Right lobe of liver (tissue), 6 donors: Measurements from ENCODE around the gene MN1. TPM values are rescaled to one million over a fixed set of nuclear protein-coding genes. Genes with fewer than 3 reads are reported as not detected.

Experiments used
- ATAC-seq, 4 donors: fragments of 200-7000 bp; cut with Tn5 transposase; one replicate each; pipeline ENCODE4 v1.9.1; 2020; ENCODE audit warnings: mild to moderate bottlenecking in 4 of 4, moderate library complexity in 4 of 4
- DNase-seq, 3 donors: peaks; one replicate each; pipeline ENCODE4 v3.0.0-alpha.2; 2020
- H3K27ac ChIP-seq, 3 donors: fragments of 200-600 bp; one replicate each; pipeline ENCODE4 v1.8.0; 2022
- H3K27me3 ChIP-seq, 2 donors: fragments of 200-600 bp; one replicate each; pipeline ENCODE4 v1.8.0; 2022
- H3K36me3 ChIP-seq, 4 donors: fragments of 200-600 bp; sonication (generic) in 1 of 4; one replicate each; pipeline versions ENCODE4 v1.5.1 to v1.8.0; 2017 to 2022; ENCODE audit warnings: control low read depth in 1 of 4
- H3K4me1 ChIP-seq, 4 donors: fragments of 200-600 bp; sonication (generic) in 1 of 4; one replicate each; pipeline versions ENCODE4 v1.5.1 to v1.8.0; 2017 to 2022; ENCODE audit warnings: control low read depth in 1 of 4
- H3K4me3 ChIP-seq, 3 donors: fragments of 200-600 bp; one replicate each; pipeline ENCODE4 v1.8.0; 2022
- H3K9me3 ChIP-seq, 4 donors: fragments of 200-600 bp; sonication (generic) in 1 of 4; one replicate each; pipeline versions ENCODE4 v1.5.1 to v1.8.0; 2017 to 2022; ENCODE audit warnings: control low read depth in 1 of 4
- POLR2A ChIP-seq: fragments of 450-650 bp; IDR thresholded peaks from one replicate; pipeline ENCODE4 v1.6.1; 2017; ENCODE audit warnings: antibody characterized with exemption, mild to moderate bottlenecking
- WGBS: methylation state at CpG from one replicate; pipeline ENCODE4 v1.1.6; 2018; ENCODE audit warnings: low coverage, low lambda C conversion rate; ENCODE audit not compliant: insufficient coverage; ENCODE audit errors: missing lambda C conversion rate; 5-methylcytosine and 5-hydroxymethylcytosine counted together
- intact Hi-C, 2 donors: fragments of 100-400 bp; cut with DNase I; formaldehyde crosslinking; loops; one replicate each; pipeline versions ENCODE4 v1.11.2 to v1.14.1; 2022
- long read RNA-seq: library from polyadenylated mRNA; unstranded; transcript quantifications from one replicate; pipeline ENCODE4 v2.0.0, GENCODE V29; 2019
- total RNA-seq, 6 experiments: library from RNA; depleted of rRNA in 2 of 6; stranded (reverse); fragments of >200 nt in 2 of 6; fragmentation: NEBNext Ultra II Directional in 3 of 6; extraction: Animal tissue kit (Norgen Biotek cat#: 25700) in 3 of 6; gene quantifications; one replicate each; pipeline versions ENCODE4 v1.1.0 to v1.2.4, GENCODE V29; 2016 to 2023
- TF ChIP-seq, protein P1 (sequence below), 4 donors: fragments of 200-600 bp in 3 of 4; fragments of 450-650 bp in 1 of 4; IDR thresholded peaks; one replicate each; pipeline versions ENCODE4 v1.5.1 to v1.8.0; 2016 to 2022; ENCODE audit warnings: antibody characterized with exemption in 4 of 4, mild to moderate bottlenecking in 2 of 4
- donor health status: DM: no; HTN: yes; CAD: no.
- donor health status: DM: no; HTN: no; CAD: no.
- donor health status: DM: no; HTN: no; CAD: no.
- donor health status: DM: no; HTN: yes; CAD: no.
- donor health status: DM: no; HTN: yes; CAD: no.

The MN1 gene
- under 1 TPM; 0.10 to 0.77 (median 0.46) TPM for total RNA-seq
- long read RNA-seq, result 0 reads

DNA sequence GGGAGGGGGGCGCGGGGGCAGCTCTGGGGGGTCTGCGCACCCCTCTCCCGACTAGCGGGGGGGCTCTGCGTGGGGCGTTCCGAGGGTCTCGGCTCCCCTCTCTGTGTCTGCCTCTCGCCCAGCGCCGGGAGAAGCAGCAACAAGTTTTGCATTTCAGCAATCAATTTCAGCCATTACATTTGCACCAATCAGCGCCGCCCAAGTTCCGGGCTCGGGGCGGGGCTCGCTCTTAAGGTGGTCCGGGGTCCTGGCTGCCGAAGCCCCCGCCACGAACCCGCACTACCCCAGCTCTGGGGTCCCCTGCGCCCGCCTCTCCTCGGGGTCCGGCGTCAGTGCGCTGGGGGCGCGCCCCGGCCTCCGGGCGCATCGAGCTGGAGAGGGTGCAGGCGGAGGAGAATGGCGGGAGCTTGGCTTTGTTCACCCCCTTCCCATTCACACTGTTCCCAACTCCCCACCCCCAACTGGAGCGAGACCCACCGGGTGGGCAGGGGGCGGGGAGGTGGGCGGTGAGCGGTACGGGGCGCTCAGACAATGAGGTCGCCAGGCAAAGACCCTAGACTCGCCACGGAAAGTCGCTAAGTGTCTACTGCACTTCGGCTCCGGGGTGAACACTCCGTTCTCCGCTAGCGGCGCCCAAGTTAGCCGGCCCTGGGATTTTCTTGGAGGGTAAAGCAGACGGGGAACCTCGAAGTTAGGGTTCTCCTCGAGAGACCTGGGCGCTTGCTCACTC is at the start of gene MN1:
Gene MN1, minus strand, starts transcription at position 141 of the 730 bp plus-strand sequence. CDS start 1,213 bp downstream, outside the sequence.
- ATAC-seq (peak; percentile 56 to 71 (median 63)), DNase-seq (peak in 2 of 3 donors; percentile 64 to 78)
- H3K36me3 ChIP-seq, result no peaks in the 10 kb centered on the region
- H3K27me3 ChIP-seq, result peaks cover 0 to 19% of the 10 kb centered on the region in 2 donors
- 3% methylated on average over 14 of the region's 59 CpGs for WGBS
- H3K27ac ChIP-seq, result peak within 1 kb of the TSS in 2 of 3 donors; percentile 15
- peak within 1 kb of the TSS; percentile 69 to 74 (median 73) for H3K4me3 ChIP-seq
- no peaks in the 10 kb centered on the region for H3K9me3 ChIP-seq
- intact Hi-C loops, result loop anchor here (5.0 to 10.0 kb wide), 3 partner anchors 203 to 394 kb away; no protein-coding TSS in a partner anchor
- no peak for TF ChIP-seq POLR2A
- TF ChIP-seq, protein P1, sequence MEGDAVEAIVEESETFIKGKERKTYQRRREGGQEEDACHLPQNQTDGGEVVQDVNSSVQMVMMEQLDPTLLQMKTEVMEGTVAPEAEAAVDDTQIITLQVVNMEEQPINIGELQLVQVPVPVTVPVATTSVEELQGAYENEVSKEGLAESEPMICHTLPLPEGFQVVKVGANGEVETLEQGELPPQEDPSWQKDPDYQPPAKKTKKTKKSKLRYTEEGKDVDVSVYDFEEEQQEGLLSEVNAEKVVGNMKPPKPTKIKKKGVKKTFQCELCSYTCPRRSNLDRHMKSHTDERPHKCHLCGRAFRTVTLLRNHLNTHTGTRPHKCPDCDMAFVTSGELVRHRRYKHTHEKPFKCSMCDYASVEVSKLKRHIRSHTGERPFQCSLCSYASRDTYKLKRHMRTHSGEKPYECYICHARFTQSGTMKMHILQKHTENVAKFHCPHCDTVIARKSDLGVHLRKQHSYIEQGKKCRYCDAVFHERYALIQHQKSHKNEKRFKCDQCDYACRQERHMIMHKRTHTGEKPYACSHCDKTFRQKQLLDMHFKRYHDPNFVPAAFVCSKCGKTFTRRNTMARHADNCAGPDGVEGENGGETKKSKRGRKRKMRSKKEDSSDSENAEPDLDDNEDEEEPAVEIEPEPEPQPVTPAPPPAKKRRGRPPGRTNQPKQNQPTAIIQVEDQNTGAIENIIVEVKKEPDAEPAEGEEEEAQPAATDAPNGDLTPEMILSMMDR (IDR thresholded peaks at IDR 0.05), result no peak
- H3K4me1 ChIP-seq, result peaks cover 0 to 17% (median 7%) of the 10 kb centered on the region in 4 donors

DNA sequence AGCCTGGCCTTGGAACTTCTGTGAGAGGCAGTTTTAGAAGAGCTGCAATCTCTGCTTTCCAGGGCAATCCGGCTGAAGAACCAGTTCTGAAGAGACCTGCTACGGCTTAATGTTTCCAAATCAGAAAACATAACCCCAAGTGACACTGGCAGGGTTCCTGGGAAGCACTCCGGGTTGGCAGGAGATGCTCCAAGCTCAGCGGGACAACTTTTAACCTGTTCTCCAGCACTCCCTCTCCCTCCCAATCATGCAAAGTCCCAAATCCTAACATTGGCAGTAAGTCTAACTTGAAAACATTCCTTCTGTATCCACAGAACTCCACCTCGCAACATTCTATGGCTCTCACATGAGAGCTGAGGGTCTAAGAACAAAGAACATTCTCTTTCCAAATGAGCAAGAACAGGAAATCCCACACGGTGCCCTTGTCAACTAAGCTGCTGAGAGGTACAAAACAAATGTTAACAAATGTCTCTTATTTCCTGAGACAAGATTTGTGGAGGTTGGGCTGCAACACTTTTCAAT is 48.5 kb upstream of the MN1 start:
- no peaks in the 10 kb centered on the region for H3K9me3 ChIP-seq
- intact Hi-C loops, result no loop called here
- WGBS, result 18% methylated on average over 6 of the region's 6 CpGs
- no peak overlapping the region for H3K4me3 ChIP-seq
- peaks cover 0 to 21% (median 9%) of the 10 kb centered on the region in 4 donors for H3K4me1 ChIP-seq
- peak overlapping the region; percentile 0 to 80 (median 65) for H3K27ac ChIP-seq
- DNase-seq, result peak; percentile 38 to 90 (median 81)
- no peak for TF ChIP-seq POLR2A
- TF ChIP-seq, protein P1 (IDR thresholded peaks at IDR 0.05), result no peak
- H3K36me3 ChIP-seq, result peaks cover 0 to 27% (median 14%) of the 10 kb centered on the region in 4 donors
- H3K27me3 ChIP-seq, result no peaks in the 10 kb centered on the region
- peak; percentile 76 to 93 (median 92) for ATAC-seq

DNA sequence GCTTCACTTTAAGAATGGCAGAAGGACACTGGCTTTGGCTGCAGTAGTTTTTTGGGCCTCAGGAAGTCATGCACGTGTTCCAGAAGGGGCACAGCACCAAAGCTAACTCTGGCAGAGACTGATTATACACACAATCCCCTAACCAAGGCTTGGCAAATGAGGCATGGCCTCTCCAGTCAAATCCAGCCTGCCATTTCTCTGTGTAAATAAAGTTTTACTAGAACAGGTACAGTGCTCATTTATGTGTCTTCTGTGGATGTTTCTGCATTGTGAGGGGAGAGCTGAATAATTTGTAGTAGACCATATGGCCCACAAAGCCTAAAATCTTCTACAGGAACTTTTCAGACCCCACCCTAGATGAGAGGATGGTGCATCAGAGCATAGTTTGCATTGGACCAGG is 46.4 kb upstream of the MN1 start:
- DNase-seq, result no peak
- 83% methylated on average over 1 of the region's 1 CpG for WGBS
- Histone ChIP-seq H3K27me3 (no peaks in the 10 kb centered on the region), H3K4me1 (peaks cover 0 to 17% (median 9%) of the 10 kb centered on the region in 4 donors), H3K9me3 (no peaks in the 10 kb centered on the region), H3K4me3 (no peak overlapping the region), H3K36me3 (peaks cover 0 to 20% (median 12%) of the 10 kb centered on the region in 4 donors), H3K27ac (no peak overlapping the region)
- ATAC-seq, result no peak
- intact Hi-C loops, result no loop called here
- TF ChIP-seq, protein P1 (IDR thresholded peaks at IDR 0.05), result no peak
- no peak for TF ChIP-seq POLR2A

DNA sequence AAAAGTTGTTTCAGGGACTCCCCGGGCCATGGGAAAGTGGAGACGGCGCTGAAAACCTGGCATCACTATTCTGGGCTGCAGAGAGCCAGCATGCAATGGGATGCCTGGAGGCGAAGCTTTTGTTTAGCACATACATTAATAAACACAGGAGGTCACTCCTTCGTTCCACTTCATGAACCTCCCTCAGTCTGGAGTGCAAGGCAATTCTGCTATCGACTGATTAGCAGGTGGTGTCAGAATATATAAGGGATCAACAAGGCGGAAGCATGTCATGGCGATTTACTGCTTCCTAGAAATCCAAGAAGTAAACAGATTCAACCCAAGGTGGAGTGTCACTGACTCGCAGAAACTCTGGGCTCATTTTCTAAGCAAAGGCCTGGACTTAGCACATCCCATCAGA is 45.4 kb upstream of the MN1 start:
- Histone ChIP-seq H3K9me3 (no peaks in the 10 kb centered on the region), H3K4me3 (no peak overlapping the region), H3K27me3 (no peaks in the 10 kb centered on the region), H3K27ac (no peak overlapping the region), H3K4me1 (peaks cover 0 to 17% (median 9%) of the 10 kb centered on the region in 4 donors), H3K36me3 (peaks cover 0 to 13% (median 7%) of the 10 kb centered on the region in 4 donors)
- TF ChIP-seq POLR2A, result no peak
- TF ChIP-seq, protein P1 (IDR thresholded peaks at IDR 0.05), result no peak
- intact Hi-C loops, result no loop called here
- DNase-seq (no peak), ATAC-seq (no peak)
- WGBS, result 92% methylated on average over 2 of the region's 9 CpGs
